Activated naive CD4-positive, alpha-beta T cell (primary cell): ENCODE data around the gene AFTPH.

Experiments used
- DNase-seq, 4 experiments: peaks; one replicate each; lab custom pipeline; 2025; lab: John Stamatoyannopoulos, UW

Gene AFTPH

DNA sequence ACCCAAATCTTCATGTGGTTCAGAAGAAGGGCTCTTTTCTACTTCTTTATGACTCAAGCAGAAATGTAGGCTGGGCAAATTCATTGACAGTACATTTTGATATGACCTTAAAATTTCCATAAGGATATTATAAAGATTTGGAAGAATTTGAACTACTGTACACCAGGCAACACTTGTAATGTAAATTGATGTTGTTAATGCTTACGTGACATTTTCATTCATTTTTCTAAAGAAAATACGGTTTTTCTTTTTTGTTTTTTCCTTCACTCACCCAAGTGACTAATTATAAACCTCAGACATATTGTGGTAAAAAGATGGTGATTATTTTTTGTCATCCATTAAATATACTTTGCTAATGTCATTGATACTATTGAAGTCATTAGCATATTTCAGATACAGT, 17.4 kb downstream of the AFTPH start:
- DNase-seq: no peak

- no peak for DNase-seq
These were observed 18.2 kb downstream of the AFTPH start for GRCh38 chr2:64542071-64543007.

GRCh38 chr2:64543008-64543697, 19.0 kb downstream of the AFTPH start:
- no peak for DNase-seq

DNA sequence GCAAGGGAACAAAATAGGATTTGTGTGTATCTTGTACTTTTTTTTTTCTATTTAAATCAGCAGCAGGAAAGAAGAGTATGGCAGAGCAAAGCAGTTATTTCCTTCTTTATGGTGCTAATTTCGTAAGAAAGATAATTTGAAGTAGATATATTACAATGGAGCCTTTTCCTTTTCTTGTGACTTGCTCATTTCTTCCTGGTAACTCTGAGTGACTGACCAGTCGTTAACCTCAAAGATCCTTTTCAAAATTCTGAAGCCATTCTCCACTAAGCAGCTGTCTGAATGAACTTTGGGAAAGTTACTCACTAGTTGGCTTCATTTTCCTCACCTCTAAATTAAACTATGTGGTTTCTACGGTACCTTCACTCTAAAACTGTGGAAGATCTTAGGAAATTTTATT, 24.6 kb downstream of the AFTPH start:
- no peak for DNase-seq

DNA sequence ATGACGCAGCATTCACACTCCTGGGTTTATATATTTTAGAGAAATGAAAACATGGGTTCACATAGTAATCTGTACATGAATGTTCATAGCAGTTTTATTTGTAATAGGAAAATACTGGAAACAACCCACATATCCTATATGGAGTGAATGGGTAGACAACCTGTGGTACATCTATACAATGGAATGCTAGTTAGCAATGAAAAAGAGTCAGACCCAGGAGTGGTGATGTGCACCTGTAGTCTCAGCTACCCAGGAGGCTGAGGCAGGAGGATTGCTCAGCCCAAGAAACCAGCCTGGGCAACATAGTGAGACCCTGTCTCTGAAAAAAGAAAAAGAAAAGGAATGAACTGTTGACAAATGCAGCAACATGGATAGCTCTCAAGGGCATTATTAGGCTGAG, 25.9 kb downstream of the AFTPH start:
- no peak for DNase-seq

- DNase-seq: no peak
These were observed 27.7 kb downstream of the AFTPH start for GRCh38 chr2:64551851-64552250.

GRCh38 chr2:64554117-64554516, 30.0 kb downstream of the AFTPH start:
- DNase-seq: no peak

GRCh38 chr2:64558445-64559081, 34.4 kb downstream of the AFTPH start:
- DNase-seq: no peak

- DNase-seq: no peak
These were observed 38.1 kb downstream of the AFTPH start for GRCh38 chr2:64562148-64562784.

DNA sequence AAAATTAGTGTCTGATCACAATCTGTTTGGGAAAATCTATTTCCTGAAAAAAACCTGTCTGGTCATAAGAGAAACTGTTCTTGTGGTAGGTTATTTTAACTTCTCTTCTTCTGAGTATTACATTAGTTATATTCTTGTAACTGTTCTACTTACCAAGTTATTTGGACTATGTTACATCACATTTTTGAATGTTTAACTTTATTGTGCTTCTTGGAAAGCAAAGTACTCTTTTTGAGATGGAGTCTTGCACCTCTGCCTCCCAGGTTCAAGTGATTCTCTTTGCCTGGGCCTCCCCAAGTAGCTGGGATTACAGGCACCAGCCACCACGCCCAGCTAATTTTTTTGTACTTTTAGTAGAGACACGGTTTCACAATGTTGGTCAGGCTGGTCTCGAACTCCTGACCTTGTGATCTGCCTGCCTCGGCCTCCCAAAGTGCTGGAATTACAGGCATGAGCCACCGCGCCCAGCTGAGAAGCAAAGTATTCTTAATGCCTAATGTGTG, 39.4 kb downstream of the AFTPH start:
- no peak for DNase-seq

DNA sequence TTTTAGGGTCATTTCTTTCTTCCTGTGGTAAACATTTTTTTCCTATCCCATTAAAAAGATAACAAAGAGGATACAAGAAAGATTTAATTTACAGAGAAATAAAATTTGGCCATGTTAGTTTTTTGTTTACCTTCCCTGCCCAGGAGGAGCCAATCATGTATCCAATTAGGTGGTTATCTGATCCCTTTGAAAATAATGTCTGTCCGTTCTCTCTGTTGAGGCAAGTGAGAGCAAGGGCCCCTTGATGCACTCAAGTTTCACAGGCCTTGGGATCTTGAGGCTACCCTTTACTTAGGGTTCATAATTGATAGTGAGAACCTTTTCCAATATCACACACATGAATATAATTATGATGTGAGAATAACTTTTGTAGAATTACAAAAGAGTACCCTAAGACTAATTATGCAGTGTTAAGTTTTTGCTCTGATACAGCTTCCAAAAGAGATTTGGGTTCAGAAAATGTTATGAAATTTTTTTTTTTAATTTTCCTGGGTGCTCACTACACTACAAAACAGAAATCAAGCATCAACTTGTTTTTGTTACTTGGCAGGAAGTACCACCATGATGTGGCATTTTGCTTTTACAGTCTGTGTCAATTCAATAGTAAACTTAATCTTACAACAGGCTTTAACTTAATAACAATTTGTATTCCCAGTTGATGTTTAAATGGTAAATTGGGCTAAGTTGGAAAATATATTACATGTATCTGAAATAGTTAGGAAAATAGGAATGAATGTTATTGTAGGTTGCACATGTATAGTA, 42.0 kb downstream of the AFTPH start:
- DNase-seq: no peak

- no peak for DNase-seq
These were observed 43.3 kb downstream of the AFTPH start for GRCh38 chr2:64567473-64567872.

- DNase-seq: no peak
These were observed 44.7 kb downstream of the AFTPH start for GRCh38 chr2:64568836-64569235.

DNA sequence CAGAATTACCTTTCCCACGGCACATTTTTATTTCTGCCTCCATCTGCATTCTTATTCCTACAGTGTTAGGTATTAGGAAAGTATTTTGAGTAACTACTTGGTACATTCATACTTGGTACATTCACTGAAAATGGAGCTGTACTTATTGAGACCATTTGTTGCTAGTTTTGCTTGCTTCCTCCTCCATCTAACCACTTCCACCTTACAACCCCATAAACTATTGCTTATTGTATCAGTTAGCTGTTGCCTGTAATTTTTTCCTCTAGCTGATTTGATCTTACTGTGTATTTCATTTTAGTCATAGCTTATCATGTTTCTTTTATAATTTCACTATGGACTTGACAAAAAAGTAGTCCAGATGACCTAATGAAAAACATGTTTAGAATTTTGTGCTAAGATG, 50.7 kb downstream of the AFTPH start:
- DNase-seq: no peak

DNA sequence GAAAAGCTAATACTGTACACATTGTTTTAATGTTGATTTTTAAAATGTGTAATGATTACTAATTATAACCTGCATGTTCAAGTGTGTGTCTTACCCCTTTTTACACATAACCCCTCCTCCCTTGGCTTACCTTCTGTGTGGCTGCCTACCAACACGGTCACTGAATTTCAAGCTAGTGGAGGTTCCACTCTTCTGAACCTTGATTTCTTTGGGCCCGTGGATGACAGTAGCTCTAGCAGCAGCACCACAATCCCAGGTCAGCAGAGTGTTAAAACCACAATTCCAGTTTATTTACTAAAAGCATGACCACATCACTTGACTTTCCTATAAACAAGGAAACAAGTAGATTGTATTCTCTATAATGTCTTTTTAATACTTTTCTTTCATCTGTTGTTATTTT, 56.9 kb downstream of the AFTPH start:
- DNase-seq: no peak

GRCh38 chr2:64581777-64582539, 57.8 kb downstream of the AFTPH start:
- no peak for DNase-seq

- no peak for DNase-seq
These were observed 58.7 kb downstream of the AFTPH start for GRCh38 chr2:64582774-64583340.

DNA sequence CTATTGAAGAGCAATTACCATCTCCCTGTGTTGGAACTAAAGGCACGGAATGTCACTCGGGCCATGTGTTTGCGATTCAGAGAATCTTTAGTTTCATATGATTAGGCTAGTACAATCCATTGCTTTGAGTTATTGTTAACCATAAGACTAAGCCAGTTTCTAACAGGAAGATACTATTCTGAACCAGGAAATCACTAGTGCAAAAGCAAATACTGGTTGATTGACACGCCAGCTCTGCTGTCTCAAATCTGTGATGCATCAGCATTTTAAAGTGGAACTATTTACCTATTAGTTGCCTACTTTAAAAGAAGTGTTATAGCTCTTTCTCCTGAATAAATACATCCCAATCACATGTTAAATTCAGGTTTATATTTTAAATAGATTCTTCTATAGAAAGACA, 61.9 kb downstream of the AFTPH start:
- DNase-seq: no peak

DNA sequence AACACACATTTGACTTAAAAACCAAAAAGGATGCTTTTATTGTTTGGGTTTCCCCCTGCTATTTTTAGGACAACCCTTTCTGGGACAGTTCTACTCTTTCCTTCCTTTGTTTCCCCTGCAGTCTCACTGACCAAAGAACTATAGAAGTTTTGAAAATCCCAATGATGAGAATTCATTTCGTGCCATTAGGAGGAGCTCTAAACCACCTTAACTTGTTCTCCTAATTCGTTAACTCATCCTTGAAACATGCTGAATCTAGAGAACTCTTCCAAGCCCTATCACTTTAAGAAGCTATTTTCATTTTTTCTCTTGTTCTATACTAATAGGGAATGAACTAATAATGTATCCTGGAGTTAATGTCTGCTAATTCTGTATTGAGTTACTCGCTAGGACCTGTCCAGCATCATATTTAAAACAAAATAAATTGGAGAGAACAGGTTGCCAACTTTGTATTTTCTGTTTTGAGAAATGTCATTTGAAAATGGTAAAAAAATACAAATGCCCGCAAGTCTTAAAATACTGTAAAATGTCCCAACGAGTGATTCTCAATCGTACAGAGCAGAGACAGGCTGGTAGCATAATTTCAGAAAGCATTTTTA, 62.9 kb downstream of the AFTPH start:
- no peak for DNase-seq

DNA sequence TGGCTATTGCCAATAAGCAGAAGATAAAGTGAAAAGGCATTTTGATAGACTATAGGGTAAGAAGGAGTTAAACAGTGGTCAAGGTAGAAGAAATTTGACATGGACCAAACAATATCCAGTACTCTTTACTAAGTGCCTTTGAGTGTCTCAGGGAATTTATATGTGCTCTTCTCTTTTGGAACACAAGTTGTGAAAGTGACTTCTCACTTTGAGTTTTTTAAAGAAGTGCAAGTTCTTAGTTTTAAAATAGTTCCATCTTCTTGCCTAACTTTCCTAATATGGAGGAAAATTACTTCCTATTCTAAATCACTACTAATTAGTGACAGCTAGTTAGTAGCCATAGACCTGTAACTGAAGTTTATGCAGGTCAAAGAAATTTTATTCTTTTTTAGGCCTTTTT, 63.4 kb downstream of the AFTPH start:
- DNase-seq: no peak
